NK-92 (cell line): ENCODE data around the gene PPARA.

Source experiments
- DNase-seq: peaks from one replicate; lab custom pipeline; 2025; ENCODE audit not compliant: unreplicated experiment; lab: John Stamatoyannopoulos, UW

The PPARA gene

DNA sequence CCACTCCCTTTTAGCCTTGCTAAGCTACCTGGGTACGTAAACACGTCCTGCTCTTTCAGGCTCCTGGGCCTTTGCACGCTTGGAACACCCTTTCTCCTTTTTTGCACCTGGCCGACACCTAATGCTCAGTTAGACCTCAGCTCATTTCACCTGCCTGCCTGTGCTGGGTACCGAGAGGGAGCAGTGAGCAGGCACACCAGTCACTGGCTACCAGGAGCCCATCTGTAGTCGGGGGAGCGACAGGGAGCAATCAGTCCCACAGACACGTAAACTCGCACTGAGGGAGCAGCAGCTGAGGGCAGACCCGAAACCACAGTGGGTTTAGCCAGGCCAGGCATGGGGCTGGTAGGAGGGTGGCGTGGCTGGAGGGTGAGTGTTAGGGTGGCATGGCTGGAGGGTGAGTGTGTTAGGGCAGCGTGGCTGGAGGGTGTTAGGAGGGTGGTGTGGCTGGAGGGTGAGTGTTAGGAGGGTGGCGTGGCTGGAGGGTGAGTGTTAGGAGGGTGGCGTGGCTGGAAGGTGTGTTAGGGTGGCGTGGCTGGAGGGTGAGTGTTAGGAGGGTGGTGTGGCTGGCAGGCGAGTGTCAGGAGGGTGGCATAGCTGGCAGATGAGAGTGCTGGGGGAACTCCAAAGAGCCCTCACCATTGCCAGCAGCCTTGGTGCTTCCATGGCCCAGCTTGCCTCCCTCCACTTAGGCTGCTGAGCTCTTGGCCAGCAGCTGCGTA lies 140.0 kb downstream of the PPARA start:
- DNase-seq, result no peak

- DNase-seq, result no peak
These were observed 140.8 kb downstream of the PPARA start for GRCh38 chr22:46290843-46291785.

DNA sequence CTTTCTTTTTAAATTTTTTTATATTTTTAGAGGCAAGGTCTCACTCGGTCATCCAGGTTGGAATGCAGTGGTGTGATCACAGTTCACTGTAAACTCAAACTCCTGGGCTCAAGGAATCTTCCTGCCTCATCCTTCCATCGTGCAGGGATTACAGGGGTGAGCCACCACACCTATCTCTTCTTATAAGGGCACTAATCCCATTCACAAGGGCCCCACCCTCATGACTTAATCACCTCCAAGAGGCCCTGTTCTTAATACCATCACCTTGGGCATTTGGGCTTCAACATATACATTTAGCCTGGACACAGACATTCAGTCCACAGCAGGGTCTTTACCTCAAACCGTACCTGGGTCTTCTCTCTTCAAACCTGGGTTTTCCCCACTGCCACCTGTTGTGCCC lies 141.8 kb downstream of the PPARA start:
- no peak for DNase-seq

DNA sequence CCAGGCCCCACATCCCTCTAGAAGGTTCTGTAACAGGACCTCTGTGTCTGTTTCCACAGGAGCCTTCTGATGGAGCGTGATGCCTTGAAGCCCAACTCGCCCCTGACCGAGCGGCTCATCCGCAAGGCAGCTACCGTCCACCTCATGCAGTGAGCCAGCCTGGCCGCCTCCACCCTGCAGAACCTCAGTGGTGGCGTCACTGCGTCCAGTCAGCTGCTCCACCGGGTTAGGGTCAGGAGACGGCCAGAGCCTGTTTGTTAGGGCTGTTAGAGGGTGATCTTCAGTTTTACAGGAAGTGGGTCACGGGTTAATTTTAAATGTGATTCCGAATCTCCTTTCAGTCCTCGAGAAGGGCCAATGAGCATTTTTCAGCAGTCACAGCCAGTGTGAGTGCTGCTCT lies 142.4 kb downstream of the PPARA start:
- DNase-seq, result no peak
